ENCODE measurements around the gene TBK1.

Gene TBK1

DNA sequence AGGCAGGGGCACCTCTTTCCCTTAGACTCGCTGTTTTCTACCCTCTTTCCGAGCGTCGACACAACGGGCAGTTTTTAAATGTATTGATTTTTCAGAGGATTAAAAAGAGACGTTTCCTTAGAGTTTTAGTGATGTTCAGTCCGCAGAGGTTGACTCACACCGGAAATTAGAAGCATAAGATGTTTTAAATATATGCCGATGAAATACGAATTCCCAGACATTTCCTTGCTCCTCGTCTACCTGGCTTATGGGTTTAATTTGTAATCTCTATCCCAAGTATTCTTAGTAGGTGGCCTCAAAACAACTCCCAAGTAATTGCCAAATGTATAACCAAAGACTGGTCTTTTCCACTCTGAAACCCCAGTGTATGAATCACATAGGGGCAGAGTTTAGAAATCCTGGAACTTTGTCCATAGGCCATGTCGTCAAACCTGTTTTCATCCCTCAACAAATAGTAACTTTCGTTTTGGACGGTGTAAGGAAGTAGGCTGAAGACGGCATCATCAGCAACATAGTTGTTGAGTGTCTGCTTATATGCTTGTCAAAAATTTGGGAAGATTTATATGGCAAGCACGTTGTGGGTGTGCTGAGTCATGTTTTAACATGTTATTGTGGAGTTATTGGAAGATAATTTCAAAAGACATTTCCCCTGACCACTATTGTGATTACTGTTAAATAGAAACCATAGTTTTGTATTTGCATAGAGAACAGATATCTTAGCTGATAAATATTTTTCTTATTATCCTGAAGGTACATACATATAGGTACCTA lies 824 bp downstream of the TBK1 start:
- peak; percentile 32 for DNase-seq (ENCODE audit: low spot score)

GRCh38 chr12:64455506-64455905 lies 3.6 kb downstream of the TBK1 start:
- DNase-seq (ENCODE audit: low spot score), result no peak

DNA sequence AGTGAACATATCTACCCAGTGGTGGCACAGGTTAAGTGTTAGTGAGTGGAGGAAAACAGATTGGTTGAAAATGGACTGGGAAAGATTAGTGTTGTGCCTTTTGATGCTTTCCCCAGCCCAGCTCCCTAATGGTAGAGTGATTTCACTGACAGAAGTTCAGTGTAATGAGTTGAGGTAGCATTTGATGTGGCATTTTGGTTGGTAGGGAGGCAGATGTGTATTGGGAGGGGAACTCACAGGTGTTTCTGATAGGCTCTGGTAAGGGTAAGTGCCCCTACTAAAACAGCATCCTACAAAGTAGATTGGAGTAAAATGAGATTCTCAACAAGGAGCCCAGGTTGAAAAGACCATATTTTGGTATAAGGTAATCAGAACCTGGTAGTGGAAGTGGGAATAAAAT lies 4.2 kb downstream of the TBK1 start:
- DNase-seq (ENCODE audit: low spot score), result no peak

GRCh38 chr12:64457032-64457431 lies 5.1 kb downstream of the TBK1 start:
- no peak for DNase-seq (ENCODE audit: low spot score)

- no peak for DNase-seq (ENCODE audit: low spot score)
These were observed 5.5 kb downstream of the TBK1 start for GRCh38 chr12:64457466-64457865.

GRCh38 chr12:64457923-64458322 lies 6.0 kb downstream of the TBK1 start:
- DNase-seq (ENCODE audit: low spot score), result no peak

GRCh38 chr12:64459394-64459891 lies 7.5 kb downstream of the TBK1 start:
- DNase-seq (ENCODE audit: low spot score), result no peak

GRCh38 chr12:64461634-64462414 lies 9.9 kb downstream of the TBK1 start:
- no peak for DNase-seq (ENCODE audit: low spot score)

- DNase-seq (ENCODE audit: low spot score), result no peak
These were observed 14.3 kb downstream of the TBK1 start for GRCh38 chr12:64466178-64466577.

DNA sequence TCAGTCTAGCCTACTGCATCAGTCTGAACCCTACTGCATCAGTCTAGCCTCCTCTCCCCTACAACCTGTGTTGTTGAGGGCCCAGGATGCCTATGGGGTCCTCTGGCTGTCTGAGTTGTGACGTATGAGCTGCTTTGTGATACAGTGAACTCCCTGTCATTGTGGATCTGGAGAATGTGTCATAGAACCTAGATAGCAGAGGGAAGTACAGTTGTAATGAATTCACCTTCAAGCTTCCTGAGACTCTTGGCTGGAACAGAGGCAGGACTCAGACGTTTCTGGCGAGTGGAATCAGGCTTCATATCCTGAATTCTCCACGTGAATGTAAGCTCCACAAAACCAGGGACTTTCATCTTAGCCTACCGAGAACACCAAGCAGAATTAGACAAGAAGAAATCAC lies 17.0 kb downstream of the TBK1 start:
- DNase-seq (ENCODE audit: low spot score), result no peak

DNA sequence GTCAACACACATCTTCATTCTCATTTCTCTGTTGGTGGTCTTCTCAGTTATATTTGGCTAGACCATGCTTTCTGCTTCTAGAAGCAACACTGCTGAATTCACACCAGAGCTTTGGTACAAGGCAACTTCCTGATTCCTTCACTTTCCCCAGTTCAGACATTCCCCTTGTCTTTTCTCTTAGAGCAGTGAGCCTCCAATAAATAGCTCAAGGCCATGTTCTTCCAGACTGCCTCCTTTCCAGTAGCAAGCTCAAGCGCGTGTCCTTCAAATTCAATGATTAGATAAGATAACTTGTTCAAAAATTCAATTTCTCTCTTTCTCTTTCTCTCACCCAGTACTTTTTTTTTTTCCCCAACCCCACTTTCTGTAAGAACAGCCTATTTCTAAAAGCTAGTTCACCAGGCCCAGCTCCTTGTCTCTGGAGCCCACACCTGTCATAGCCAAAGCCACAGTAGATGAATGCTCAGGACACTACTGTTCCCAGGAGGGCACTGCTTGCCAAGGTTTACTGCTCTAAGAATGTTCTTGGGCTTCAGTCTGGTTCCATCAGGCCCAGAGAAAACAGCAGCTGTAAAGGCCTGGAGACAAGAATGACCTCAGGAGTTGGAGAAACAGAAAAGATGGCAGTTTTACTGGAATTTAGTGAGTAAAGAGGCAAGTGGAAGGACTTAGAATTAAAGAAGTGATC lies 17.7 kb downstream of the TBK1 start:
- no peak for DNase-seq (ENCODE audit: low spot score)

GRCh38 chr12:64470495-64470894 lies 18.6 kb downstream of the TBK1 start:
- DNase-seq (ENCODE audit: low spot score), result no peak

DNA sequence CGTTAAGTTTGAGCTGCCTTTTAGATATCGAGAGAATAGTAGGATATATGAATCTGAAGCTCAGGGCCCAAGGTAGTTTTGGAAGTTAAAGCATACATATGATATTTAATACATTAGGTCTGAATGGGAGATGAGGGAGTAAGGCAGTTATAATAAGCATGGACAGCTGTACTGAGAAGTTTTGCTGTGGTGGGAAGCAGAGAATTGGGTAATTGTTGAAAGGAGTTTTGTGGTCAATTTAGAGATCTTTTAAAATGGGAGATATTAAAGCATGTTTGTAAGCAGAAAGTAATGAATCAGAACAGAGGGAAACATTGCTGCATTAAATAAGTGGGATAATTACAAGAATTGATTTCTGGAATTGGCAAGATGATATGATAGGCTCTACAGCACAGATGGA lies 21.3 kb downstream of the TBK1 start:
- DNase-seq (ENCODE audit: low spot score), result no peak

- DNase-seq (ENCODE audit: low spot score), result no peak
These were observed 23.6 kb downstream of the TBK1 start for GRCh38 chr12:64475518-64475917.

GRCh38 chr12:64476844-64477243 lies 24.9 kb downstream of the TBK1 start:
- no peak for DNase-seq (ENCODE audit: low spot score)

- no peak for DNase-seq (ENCODE audit: low spot score)
These were observed 26.7 kb downstream of the TBK1 start for GRCh38 chr12:64478661-64479060.

DNA sequence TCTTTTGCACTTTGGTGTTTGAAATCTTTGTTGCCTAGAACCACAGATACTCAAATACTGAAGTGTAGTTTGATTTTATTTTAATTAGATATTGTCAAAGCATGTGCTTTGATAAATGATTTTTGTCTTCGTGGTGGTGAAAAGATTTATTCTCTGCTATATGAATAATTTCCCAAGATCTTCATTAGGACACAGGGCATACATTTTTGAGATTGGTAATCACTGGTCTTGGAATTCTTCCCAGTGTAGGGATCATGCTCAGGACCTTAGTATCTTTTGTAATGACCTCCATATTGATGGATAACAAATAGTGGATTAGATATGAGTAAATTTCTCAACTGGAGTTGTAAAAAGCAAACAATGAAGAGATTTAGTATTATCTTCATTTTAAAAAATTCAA lies 28.2 kb downstream of the TBK1 start:
- DNase-seq (ENCODE audit: low spot score), result no peak

DNA sequence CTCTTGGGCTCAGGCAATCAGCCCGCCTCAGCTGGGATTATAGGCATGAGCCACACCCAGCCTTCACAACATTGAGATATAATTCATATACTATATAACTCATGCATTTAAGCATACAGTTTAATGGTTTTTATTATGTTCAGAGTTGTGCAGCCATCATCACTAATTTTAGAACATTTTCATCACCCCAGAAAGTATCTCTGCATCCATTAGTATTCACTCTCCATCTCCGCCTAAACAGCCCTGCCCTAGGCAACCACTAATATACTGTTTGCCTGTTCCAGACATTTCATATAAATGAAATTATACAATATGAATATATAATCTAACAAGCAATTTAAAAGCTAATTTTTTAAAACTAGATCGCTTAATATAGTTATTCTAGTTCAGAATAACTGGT lies 34.7 kb downstream of the TBK1 start:
- no peak for DNase-seq (ENCODE audit: low spot score)

DNA sequence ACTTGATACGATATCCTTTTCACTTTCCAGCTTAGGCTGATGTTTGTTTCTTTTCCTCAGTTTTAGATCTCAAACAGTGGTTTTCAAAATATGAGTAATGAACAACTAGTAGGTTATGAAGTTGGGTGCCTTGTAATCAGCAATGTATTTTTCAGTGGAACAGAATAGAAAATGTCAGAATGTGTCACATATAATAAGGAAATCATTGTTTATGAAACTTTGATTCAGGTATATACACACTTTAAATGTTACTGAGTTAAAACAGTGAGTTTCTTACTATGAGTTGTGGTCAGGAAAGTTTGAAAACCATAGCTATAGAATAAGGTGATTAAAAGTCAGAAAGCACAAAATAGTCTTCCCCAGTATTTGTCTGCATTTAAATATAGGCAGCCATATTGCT lies 39.8 kb downstream of the TBK1 start:
- no peak for DNase-seq (ENCODE audit: low spot score)

DNA sequence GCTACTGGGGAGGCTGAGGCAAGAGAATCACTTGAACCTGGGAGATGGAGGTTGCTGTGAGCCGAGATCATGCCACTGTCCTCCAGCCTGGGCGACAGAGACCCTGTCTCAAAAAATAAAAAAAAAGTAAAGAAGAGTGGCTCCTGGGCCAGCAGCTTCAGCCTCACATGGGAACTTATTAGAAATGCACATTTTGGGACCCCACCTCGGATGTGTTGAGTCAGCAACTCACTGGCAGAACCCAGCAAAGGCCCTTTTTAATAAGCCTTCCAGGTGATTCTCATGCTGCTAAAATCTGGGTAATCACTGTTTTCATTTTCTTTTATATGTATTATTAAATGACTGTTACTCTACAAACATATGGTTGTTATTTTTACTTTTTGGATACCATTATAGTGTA lies 41.6 kb downstream of the TBK1 start:
- no peak for DNase-seq (ENCODE audit: low spot score)

GRCh38 chr12:64494998-64495729 lies 43.2 kb downstream of the TBK1 start:
- peak; percentile 10 for DNase-seq (ENCODE audit: low spot score)

- no peak for DNase-seq (ENCODE audit: low spot score)
These were observed 45.0 kb downstream of the TBK1 start for GRCh38 chr12:64496839-64497400.
